NCI-H748 (cell line): Measurements from ENCODE around the gene PITPNM3.

Experiments used
- DNase-seq: peaks from one replicate; lab custom pipeline; 2025; ENCODE audit not compliant: unreplicated experiment; lab: John Stamatoyannopoulos, UW

PITPNM3 gene

DNA sequence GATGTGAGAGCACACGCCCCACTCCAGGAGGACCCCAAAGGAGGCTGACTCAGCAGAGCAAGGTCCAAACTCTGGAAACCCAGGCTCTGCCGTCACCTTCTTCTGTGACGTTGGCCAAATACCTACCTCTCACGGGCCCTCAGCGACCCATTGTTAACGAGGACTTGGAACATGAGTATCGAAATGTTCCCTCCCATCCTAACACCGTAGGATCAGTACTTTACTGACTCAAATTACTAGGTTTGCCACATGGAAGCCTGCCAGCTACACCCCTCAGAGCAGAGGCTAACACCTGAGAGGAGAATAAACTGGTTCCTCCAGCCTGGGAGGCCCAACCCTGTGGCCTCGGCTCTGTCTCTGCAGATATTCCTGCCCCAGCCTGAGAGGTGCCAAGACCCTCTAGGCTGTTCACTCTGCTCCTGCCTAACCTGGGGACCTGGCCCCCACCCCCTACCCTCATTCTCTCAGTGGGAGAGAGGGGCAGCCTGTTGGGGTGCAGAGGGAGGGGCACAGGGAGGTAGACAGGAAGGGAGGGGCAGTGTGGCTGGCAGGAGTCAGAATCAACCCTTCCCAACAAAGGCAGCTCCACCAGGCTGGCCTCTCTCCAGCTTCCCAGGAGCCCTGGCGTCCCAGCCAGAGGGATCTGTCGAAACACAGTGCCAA, 4.4 kb downstream of the PITPNM3 start:
- DNase-seq = peak; percentile 66

DNA sequence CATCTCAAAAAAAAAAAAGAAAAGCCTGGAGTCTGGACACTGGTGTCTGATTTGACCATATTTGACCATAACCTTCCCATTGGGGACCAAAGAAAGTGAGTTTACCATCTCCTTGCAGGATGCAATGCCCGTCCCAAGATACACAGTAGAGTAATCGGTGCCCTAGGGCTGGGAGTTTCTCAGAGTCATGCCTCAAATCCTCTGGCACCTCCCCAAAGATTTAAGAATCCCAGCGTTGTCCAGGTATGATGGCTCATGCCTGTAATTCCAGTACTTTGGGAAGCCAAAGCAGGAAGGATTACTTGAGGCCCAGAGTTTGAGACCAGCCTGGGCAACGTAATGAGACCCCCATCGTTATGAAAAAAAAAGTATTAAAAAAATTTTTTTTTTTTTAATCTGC, 5.0 kb downstream of the PITPNM3 start:
- no peak for DNase-seq

DNA sequence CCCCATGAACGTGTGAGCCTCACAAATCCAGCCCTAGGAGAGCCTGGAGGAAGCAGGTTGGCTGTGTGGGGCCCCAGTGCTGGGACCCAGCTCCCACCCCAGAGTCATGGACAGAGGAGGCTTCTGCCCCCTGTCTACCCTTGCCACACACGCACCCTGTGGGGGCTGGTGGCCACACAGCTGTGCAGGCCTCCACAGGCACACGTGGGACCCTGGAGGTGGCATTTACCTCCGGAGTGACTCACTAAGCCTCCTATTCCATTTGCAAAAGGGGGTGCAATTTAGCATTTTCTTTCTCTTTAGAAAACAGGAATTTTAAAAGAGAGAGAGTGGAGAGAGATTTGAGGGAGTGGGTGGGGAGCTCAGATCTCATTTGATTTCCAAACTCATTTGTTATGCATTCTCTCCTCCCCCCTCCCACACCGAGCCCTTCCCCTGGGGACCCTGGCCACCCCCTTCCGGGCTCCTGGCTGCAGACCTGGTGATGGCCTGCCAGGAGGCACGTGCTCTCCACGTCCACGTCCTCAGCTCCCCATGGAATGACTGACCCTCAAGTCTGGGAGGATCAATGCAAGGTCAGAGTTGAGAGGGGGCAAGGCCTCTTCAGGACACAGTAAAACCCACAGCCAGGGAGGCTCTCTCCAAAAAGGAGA, 6.8 kb downstream of the PITPNM3 start:
- DNase-seq = no peak

DNA sequence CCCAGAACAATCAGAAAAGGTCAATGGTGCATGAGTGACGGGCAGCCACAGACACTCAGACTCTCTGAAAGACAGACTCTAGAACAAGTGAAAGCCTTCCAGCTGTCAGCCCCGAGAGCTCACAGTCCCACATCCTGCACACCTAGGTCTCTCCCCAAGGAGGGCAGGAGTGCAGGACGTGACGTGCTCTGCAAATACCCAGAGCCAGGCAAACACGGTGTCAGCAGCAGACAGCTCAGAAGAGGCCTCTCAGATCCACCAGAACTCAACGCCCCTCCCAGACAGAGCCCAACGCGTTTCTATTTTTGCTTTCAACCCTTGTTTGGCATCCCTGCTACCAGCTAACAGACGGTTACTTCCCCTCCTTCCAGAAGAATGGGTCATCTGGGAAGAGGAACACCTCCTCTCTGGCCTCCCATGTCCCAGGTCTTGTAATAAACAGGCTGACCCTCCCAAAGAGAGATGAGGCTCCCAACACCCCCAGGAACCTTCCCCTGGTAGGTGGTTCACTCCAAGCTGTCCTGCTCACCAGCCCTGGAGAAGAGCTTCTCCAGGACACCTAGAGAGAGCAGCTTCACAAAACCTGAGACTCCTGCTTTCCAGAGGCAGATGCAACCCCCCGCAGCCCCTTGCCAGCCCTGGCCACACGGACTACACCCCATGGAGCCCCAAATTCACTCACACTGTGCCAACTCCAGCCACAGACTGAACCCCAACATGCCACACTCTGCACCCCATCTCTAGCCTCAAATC, 7.6 kb downstream of the PITPNM3 start:
- no peak for DNase-seq

DNA sequence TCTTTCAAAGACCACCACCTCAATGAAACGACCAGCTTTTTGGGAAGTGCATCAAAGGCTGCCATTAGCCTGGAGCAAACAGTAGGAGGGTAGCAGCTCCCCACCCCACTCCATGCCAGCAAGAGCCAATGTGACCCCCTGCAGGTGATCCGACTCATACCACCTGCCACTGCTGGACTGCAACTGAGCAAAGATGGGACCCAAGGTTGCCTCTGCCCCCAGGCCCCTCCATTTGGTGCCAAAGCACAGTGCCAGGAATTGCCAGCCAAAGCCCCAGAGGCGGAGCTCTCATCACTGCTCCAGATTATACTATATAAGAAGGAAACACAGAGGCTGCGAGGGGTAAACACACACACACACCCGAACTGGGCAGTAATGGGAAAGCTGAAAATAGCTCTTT, 8.3 kb downstream of the PITPNM3 start:
- no peak for DNase-seq

DNA sequence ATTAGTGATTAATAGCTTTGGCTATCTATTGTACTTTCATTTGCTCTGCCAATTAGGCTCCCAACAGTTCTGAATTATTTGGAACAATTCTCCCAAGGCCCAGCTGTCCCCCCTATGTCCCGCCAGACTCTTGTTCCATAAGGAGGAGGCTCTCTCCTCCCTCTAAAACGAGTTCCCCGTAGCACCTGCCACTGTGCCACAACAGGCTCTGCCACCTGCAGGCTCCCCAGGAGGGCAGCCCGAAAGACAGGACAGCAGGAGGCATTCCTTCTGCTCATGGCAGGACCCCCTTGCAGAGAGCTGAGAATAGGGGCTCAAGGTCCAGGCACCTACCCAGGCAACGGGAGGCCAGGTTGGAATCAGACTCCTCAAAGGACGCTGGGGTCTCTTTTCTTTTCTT, 9.0 kb downstream of the PITPNM3 start:
- DNase-seq = no peak

DNA sequence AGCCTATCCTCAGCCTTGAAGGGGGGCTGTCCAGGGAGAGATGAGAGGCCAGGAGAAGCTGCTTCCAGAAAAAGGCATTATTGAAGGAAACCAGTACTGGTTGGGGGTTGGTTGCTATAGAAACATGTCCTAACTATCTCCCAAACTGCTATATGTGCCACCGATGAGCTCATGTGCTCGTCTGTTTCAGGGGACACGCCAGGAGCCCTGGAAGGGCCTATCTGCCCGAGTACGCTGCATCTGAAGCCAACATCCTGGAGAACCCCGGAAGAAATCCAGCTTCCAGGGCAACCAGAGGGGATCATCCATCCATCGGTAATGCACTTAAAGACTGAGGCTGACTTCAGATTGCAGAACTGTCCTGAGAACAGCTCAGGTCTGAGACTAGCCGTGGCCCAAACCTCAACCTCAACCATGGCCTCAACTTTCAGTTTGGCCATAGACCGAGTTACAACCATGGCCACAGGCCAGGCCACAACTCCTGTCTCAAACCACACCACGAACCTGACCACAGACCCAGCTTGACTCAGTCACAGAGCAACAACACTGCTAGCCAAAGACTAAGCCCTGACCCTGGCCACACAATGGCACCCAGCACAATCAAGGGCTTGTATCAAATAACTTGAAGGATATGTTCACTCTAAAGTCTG, 10.2 kb downstream of the PITPNM3 start:
- no peak for DNase-seq

DNA sequence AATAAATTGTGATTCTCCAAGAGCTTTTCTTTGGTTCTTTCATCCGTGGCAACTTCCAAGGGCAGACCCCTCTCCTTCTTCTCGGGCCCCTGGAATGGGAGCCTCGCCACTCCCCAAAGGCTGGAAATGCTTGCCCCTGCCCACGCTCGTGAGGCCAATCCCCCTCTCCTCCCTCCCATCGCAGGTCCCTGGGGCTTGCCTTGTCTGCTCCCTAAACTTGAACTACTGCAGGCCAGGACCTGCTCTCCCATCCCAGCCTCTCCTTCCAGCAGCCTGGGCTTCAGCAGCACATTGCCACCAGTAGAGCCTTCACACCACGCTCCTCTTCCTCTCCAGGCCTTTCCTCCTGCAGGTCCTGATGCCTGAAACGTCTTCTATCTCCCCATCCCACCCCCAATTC, 11.1 kb downstream of the PITPNM3 start:
- no peak for DNase-seq

DNA sequence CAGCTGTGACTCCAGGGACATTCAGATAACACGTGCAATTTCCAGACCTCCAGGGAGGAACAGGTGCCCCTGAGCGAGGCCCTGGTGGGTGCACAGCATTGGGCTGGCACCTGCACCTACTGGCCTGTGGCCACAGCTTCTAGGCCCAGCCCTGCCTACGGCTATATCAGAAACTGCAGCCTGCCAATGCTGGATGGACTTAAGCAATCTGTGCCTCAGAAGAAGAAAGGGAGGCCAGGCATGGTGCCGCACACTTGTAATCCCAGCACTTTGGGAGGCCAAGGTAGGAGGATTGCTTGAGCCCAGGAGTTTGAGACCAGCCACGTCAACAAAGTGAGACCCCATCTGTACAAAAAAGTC, 12.4 kb downstream of the PITPNM3 start:
- DNase-seq = no peak

DNA sequence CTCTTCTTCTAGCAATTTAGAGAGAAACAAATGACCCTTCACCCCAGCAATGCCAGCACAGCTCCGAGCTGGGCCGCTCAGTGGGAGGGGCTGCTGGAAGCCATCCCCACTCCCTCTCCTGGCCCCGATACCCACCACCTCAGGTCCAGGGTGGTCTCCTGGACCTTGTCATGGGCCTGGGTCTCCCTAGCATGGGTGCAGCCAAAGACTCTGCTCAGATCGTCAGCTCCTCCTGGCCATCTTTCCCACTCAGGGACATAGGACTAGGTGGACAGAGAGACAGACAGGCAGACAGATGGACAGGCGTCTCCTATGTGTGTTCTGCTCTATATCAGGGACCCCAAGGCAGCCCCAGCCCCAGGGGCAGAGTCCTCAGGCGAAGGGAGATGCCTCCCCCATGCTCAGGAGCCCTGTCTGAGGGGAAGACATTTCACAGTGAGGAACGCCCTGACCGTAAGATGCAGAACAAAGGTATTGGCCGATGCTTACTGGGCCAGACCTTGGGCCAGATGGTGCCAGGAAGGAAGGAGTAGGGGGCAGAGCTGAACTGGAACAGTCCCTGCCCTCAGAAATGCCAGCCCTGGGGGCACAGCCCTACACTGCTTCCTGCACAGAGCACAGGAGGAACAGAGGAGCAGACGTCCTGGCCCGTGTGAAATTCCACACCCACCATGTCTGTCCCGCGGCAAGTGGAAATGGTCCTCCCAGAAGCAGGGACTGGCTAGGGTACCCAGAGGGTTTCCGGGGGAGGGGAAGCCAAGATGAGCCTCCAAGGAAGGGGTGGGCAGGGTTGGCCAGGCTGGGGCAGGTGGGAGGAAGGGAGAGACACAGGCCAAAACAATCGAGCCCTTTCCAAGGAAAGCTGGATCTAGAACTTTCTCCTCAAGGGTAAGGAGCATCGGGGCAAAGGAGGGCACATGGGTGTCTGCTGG, 13.0 kb downstream of the PITPNM3 start:
- DNase-seq = no peak

DNA sequence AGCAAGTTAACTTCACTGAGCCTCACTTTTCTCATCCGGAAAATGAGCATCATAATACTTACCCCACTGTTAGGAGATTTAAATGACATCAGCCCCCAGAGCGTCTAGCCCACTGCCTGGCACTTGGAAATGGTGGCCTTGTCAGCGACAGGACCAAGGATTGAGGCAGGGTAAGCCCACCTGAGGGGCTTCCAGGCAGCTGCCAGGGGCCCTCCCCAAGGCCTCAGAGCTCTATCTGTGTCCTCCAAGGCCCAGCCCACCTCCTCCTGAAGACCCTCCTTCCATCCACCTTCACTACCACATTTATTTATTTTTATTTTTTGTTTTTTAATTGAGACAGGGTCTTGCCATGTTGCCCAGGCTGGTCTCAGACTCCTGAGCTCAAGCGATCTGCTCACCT, 13.8 kb downstream of the PITPNM3 start:
- DNase-seq = no peak

DNA sequence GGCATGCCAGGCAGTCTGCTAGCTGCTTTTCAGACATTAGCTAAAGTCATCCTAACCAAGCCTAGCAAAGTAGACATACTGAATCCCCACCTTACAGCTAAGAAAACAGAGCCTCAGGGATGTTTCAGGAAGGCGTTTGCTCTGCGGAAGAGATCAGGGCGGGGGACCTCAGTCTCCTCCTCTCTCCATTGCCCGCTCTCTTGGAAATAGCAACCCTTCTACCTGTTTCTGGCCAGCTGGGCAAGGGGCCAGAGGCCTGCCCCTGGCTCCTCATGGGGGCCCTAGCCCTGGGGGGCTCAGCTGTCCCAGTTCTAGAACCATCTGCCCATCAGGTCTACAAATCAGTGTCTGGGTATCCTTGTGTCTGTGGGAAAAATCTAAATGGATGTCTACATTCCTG, 14.5 kb downstream of the PITPNM3 start:
- no peak for DNase-seq

DNA sequence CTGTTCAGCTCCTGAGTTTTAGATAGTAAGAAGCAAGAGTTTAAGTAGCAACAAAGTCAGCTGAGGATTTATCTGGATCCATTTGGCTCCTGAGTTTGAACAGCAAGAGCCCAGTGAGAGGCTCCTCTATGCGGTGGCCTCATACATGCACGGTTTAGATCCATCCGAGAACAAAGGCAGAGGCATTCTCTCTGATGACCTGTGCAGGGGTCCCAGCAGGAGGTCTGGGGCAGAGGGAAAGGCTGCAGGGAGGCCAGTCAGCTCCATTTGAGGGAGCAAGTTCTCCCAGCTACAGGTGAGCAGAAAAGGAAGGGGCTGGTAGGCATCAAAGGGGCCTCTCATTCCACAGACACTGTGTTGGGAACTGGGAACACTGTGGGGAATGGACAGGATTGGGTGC, 16.5 kb downstream of the PITPNM3 start:
- DNase-seq = no peak

DNA sequence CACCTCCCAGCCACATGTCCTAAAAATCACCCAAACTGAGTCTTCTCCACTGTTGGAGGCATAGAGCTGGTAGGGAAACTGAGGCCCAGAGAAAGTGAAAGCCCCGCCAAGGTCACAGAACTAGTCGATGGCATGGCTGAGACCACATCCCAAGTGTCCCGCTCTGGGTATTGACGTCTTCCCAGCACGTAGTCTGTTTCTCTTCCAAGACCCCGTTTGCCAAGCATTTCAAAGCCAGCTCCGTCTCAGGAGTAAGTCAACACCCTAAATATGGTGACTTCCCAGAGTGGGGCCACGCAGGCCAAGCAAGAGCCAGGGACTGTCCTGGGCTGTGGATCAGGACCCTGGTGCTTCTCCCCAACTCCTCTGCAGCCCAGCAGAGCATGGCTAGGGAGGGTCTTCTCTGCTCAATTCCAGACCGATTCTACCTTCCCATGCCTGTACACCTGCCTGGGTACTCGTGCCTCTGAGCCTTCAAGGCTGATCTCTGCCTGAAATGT, 19.7 kb downstream of the PITPNM3 start:
- DNase-seq = no peak

DNA sequence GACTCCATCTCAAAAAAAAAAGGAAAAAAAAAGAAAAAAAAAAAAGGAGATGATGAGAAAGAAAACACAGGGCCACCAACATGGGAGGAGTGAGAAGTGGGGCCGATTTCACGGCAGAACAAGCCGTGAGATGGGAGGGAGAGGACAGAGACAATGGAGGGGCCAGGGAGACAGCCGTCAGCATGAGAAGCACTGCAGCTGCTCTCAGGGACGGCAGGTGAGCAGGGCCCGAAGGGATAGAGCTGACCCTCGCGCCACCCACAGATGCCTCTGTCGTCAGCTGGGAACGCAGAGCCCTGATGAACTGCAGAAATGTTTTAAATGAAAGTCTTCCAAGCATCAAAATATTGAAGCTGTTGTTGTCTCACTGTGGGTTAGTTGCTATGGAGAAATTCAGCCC, 20.3 kb downstream of the PITPNM3 start:
- no peak for DNase-seq

DNA sequence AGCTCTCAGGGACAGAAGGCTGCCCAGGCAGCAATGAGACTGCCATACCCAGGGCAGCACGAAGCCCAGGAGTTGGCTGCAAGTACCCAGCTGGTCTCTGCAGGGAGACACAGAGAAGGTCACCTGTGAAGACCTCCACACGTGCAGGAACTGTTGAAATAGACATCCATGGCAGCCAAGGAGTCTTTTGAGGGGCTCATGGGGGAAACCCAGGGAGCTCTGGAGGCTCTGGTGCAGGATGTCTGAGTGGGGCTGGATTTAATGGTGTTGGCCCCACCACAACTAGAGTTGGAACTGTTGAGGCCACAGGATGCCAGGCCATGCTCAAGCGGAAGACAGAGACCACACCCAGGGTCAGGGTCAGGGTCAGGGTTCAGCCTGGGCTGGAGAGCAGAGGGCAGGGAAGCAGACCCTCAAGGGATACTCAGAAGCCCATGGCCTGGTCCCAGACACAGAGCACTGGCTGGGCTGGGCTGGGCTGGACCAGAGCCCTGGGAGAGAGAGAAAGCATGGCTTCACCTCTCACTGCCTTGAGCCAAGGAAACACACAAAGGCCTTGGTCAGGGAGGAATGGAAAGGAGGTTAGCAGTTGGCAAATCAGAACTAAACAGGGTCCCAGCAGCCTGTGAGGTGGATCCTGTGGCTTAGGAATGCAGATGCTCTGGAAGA, 21.4 kb downstream of the PITPNM3 start:
- DNase-seq = no peak

DNA sequence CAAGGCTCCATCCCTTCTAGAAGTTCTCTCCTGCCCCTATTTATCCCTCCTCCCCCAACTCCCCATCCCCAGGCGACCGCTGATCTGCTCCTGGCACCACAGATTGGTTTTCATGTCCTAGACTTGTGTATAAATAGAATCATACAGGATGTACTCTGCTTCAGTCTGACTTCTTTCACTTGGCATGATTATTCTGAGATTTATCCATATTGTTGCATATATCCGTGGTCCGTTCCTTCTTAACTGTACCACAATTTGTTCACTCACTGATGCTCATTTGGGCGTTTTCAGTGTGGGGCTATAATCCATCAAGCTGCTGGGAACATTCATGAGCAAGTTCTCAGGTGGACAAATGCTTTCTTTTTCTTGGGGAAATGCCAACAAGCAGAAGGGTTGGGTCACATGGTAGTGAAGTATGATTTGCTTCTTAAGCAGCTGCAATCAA, 23.9 kb downstream of the PITPNM3 start:
- DNase-seq = no peak

DNA sequence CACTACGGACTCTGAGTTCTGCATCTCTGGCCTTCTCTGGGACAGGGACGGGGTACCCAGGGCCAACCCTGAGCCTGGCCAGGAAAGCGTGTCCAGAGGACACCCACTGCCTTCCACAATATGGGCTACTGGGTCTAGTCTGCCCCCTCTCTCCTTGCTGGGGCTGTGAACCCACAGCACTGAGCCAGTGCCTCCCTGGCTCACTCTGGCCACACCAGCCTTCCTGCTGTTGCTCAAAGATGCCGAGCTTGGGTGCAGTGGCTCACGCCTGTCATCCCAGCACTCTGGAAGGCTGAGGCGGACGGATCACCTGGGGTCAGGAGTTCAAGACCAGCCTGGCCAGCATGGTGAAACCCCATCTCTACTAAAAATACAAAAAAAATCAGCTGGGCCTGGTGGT, 24.8 kb downstream of the PITPNM3 start:
- DNase-seq = no peak

DNA sequence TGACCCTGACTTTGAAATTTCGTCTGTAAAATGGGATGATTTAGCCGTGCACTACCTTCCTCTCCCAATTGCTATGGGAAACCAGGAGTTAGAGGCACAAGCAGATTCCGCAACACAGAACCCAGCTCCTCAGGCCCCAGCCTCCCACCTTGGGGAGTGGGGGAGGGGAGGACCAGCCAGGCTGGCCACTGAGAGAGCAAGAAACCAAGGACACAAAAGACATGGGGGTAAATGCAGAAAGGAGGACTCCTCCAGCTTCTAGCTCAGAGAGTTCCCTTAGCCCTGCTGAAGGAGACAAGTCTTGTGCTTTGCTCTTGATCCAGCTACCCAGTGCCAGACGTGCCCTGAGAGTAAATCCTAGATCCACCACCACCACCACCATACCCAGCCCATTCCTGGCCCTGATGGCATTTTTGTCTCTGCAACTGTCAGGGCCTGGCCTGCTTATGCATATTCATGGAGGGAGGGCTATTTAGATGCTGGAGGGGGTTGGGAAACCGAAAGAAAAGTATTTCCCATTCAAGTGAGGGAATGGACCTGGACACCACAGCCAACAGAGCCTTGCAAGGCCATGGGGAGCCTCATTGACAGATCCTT, 25.9 kb downstream of the PITPNM3 start:
- DNase-seq = no peak

DNA sequence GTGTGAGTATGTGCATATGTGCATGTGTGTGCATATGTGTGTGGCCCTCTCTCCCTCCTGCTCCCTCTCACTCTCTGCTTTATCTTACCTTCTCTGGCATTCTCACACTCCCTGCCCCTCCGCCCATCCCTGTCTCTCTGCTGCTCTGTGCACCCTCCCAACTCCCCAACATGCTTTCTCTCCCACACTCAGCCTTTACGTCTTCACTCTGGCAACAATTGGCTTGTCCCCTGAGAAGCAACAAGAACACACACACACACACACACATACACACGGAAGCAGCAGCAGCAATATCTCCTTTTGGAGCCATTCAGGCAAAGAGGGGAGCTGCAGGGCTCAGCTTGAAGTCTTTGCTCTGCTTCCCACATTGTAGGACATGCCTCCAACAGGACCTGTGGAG, 27.8 kb downstream of the PITPNM3 start:
- DNase-seq = no peak
